Eye (tissue), 1 donor: ENCODE results near the gene PODXL.

ENCODE experiments used
- DNase-seq: peaks from one replicate; pipeline ENCODE4 v3.0.0-alpha.2; 2015

The PODXL gene

DNA sequence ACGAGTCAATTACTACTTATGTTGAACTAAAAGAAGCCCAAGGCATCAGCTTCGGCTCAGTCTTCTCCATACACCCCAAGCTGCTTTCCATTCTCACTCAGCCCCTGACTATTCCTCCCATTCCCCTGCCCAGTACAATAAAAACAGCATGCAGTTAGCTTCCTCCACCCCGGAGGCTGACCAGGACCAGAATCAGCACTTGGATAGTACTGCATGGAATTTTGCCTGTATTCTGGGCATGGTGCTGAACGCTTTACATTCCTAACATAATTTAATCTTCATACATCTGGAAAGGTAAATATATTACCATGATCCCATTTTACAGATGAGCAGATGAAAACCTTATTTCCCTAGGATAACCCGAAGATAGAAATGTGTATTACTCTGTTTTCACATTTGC is 7.5 kb upstream of the PODXL start:
- no peak for DNase-seq

DNA sequence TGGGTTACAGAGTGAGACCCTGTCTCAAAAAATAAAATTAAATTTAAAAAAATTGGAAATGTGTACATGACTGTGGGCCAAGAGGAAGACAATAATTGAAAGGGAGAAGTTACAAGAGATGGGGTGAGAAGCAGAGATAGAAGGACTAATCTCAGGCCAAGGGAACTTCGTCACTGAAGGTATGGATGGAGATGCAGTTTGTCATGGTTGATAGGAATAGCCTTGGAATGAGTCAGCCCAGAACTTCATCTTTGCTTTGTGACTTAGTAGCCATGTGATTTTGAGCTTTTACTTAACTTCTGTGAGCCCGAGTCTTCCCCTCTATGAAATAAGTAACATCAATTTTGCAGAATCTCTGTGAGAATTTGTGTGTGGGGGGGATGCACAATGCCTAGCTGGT is 6.5 kb upstream of the PODXL start:
- DNase-seq: no peak

GRCh38 chr7:131560061-131560460 is 3.6 kb upstream of the PODXL start:
- no peak for DNase-seq

DNA sequence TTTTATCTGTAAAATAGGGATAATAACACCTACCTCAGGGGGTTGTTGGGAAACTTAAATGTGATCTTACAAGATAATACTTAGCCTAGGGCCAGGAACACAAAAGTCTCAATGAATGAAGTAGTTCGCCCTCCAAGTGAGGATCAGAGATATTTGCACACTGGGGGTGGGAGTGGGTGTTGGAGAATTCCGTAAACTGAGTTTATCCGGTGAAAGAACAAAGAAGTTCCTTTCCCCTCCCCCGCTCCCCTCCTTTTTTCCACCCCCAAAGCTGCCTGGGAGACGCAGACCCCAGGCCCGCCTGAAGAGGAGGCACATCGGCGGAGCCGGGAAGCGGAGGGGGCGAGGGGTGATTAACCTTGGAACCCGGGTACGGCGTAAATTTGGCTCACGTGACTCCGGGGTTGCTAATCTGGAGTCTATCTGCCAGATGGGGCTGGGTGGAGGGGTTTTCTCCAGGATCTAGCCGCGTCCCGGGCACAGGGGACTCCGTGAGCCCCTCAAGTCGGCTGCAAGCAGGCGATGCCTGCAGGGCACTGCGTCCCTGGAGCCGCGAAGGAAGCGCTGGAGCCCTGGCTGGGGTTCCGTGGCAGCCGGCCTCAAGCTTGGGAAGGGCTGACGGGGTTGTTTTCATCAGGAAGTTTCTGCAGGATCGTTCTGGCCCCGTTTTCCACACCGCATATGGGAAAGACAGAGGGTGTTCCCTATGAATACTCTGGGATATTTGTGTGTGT is 1.4 kb upstream of the PODXL start:
- DNase-seq: peak; percentile 72

- no peak for DNase-seq
These were observed 652 bp upstream of the PODXL start for GRCh38 chr7:131556909-131557651.

DNA sequence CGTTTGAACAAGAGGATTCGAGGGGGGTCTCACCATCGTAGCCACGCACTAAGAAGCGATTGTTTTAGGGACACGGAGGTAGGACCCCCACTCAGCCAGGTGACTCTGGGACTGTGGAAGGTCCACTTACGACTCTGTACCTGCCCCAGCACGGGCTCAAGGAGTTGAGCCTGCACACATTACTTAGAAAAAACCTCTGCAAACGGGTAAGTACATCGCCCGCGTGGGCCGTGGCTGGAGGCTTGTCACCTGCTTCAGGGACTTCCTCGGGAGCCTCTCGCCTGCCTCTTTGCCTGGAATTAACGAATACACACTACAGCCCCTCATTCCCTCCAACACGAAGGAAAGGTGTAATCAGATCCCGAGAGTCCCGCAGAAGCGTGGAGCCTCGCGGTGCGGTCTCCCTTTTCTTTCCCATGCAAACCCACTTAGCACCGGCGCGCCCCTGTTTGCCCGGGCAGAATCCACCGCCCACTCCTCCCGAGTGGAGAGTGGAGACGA is 826 bp downstream of the PODXL start:
- DNase-seq: no peak

DNA sequence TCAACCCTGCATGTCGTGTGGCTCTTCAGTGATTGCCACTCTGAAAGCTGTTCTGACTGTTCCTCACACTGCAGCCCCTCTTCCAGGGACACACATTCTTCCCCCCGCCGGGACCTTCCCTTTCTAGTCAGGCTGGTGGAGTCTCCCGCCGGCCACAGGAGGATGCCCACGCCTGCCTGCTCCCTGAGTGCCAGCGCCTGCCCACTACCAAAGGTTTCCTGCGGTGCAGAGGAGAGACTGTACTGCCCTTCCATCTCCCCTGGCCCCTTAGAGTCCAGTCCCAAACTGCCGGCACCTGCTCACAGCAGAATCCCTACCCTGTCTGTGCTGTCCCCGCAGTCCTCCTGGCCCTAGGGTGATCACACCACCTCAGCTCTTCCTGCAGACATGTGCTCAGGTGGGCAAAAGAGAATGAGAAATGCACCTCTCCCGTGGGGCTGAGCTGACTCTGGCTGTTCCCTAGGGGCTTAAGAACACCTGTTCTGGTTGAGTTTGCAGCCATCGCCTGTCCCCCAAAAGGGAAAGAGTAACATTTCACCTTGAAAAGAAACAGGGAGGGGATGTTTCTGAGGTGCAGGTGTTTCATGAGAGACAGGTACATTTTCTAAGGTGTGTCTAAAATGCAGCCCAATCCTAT is 1.4 kb downstream of the PODXL start:
- peak; percentile 39 for DNase-seq

GRCh38 chr7:131553931-131554330 is 2.5 kb downstream of the PODXL start:
- no peak for DNase-seq

- DNase-seq: no peak
These were observed 4.4 kb downstream of the PODXL start for GRCh38 chr7:131552053-131552452.

- no peak for DNase-seq
These were observed 5.6 kb downstream of the PODXL start for GRCh38 chr7:131550846-131551245.

DNA sequence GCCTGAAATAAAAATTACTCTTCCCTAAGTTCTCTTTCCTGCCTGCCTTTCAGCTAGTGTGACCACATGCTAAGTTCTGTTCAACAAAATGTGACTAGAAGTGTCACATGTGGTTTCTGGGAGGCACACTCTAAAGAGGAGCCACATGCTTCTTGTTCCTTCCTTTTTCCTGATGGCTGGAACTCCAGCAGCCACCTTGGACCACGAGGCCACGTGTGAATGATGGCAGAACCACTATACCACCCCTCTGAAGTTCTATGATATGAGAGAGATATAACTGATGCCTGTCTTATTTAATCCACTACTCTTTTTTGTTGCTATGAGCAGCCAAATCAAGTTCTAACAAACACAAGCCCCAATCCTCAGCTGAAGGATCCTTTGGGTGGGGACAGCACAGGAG is 8.1 kb downstream of the PODXL start:
- no peak for DNase-seq

DNA sequence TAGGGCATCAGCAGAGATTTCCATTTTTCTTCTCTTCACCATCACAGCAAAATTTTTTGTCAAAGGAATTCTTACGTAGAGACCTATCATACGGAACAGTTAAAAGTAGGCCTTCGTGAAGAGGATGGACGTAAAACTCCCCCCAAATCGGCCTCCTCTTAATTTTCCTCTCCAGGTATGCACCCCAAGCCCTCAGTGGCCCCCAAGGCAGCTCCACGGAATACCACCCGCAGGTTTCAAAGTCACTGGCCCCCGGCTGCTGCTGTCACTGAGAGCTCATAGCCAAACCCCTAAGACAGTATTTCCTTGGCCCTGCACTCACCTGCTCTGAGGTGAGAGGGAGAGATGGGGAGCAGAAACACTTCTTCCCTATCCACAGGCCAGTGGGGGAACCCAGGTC is 8.8 kb downstream of the PODXL start:
- DNase-seq: no peak

GRCh38 chr7:131546583-131547141 is 9.8 kb downstream of the PODXL start:
- peak; percentile 48 for DNase-seq

DNA sequence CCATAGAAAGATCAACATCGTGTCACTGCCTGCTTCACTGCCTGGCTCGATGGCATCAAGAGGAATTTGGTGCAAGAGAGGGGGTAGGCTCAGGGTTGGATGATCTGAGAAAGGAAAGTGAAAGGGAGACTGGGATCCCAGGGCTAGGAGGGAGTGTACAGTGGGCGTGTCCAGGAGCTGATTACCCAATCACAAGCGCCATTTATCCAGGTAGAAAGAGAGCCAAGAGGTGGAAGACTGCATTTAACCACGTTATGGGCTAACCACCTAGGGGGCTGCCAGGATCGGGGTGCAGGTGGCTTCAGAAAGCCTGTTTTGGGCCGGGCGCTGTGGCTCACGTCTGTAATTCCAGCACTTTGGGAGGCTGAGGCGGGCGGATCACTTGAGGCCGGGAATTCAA is 10.3 kb downstream of the PODXL start:
- DNase-seq: no peak

DNA sequence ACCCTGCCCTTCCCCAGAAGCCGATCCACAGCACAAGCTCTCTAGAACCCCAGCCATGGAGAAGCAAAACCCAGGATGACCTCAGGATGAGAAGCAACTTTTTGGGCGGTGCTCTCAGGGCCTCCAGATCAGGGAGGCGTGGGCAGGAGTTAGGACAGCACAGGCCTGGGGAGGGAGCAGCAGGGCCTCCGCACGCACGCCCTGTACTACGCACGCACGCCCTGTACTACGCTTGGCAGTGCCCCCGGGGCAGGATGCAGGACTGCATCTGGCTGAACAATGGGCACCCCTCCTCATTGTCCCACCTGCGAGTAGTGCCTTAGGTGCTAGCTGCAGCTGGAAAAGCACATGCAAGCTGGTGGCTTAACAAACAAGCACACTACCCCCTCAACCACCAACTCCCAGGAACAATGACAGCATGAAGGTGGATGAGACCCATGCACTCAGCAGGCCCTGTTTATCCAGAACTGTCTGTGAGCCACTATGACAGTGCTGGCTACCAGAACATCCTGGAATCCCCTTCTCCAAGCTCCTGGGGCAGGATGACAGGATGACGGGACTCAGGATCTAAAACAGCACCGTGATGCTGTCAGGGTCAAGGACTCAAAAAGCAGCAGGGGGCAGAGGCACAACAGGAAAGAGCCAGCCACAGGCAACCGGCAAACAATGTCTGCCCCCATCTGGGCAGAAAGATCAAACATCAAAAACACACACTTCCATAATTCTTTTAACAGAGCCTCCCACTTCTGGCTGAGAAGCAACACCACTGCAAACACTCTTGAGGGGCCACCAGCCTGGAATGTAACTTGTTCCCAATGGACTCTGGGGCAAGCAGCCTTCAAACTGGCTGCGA is 11.8 kb downstream of the PODXL start:
- peak; percentile 52 for DNase-seq

GRCh38 chr7:131544021-131544420 is 12.4 kb downstream of the PODXL start:
- no peak for DNase-seq

- no peak for DNase-seq
These were observed 13.1 kb downstream of the PODXL start for GRCh38 chr7:131543298-131543697.

- no peak for DNase-seq
These were observed 15.8 kb downstream of the PODXL start for GRCh38 chr7:131540491-131541162.

DNA sequence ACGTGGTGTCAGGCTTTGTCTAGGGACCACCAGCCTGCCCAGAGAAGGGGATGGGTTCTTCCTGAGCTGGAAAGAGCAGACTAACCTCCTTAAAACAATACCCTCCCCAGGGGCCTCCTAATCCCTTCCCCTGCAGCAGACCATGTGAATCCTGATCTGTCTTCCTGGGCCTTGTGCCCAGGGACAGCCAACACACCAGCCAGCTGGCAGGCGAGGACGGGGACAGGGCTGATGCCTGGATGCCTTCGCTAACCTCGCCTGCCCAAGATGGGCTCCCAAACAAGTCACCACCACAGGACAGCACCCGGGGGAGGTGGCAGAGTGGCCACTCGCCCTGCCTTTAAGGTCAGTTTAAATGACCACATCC is 17.6 kb downstream of the PODXL start:
- DNase-seq: peak; percentile 76

DNA sequence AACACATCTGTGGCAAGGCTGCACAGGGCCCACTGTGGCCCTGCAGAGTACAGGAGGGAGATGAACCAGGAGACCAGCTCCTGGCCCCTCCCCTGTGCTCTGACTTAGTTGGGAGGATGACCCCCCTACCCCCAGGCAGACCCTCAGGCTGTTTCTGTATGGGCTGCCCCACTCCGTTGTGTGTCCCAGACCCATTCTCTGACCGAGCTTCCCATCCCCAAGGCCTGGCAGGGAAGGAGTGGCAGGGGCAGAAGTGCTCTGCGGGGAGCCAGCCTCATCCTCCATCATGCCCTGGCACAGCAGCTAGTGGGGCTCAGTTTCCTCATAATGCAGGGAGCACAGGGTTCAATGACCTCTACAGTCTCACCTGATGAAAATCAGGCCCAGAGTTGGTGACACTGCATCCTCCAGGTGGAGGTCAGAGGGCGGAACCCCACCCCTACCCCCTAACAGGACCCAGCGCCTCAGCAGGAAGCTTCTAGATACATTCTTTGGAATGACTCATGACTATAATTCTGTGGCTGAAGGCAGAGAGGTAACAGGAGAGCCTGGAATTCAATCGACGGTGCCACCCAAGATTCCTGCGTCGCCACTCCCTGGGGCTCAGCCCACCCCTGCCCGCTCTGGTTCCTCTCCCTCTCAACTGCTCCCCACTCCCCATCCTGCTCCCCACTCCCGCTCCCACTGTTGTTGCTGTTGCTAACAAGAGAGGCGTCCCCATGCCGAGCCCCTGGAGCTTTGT is 18.2 kb downstream of the PODXL start:
- no peak for DNase-seq

GRCh38 chr7:131537571-131537978 is 18.9 kb downstream of the PODXL start:
- DNase-seq: peak; percentile 92
